GM21381 (cell line): ENCODE data around the gene PROP1.
"Not testable (repeated sequence)": the region's sequence is repeated elsewhere in the genome, so short reads cannot be mapped to it uniquely, and the experiment has no call there.

ENCODE experiments used
- ATAC-seq: cut with Tn5 transposase; IDR thresholded peaks from one replicate; pipeline ENCODE4 v1.9.1; 2021; ENCODE audit warnings: mild to moderate bottlenecking, moderate library complexity; ENCODE audit not compliant: unreplicated experiment

PROP1 gene

DNA sequence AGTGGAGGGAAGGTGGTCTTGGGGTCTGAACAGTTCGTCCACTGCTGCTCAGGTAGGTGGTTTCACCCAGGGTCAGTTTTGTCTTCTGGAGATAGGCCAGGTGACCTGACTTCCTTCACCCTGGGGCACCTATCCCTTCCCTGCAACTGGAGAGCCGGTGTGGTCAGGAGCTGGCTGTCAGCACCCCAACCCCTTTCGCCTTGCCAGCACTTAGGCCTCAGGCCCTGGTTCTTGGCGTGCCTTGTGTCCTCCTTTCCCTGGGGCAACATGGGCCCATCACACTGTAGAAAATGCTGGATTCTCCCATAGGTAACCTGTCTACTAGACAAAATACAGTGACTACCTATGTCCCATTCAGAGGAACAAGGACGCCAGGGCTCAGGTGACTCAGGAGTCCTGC is 13.1 kb downstream of the PROP1 start:
- ATAC-seq = no peak

DNA sequence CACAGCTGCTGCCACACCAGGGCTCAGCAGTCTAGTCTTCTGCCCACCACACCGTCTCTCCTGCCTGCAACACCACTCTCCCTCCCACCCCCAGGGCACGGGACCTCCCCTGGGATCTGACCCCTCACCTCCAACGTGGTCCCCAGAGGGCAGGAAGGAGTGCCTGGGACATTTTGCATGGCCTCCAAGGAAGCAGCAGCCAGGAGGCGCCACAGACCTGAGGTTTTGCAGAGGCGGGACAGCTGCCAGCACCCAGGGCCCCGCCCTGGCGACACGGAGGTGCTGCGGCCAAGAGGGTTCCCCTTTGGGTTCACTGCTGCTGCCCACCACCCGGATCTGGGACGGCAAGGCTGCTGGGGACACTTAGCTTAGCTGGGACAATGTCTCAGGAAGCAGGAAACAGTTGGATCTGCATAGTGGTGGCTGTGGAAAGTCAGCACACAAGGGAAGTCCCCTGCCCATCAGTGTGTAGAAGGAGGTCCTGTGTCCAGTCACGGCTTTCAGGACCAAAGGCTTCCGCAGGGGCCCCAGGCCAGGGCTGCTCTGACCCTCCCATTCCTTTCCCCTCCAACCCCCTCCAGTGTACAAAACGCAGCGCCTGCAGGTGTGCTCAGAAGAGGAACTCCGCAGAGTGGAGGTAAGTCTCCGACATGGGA is 13.8 kb downstream of the PROP1 start:
- no peak for ATAC-seq

DNA sequence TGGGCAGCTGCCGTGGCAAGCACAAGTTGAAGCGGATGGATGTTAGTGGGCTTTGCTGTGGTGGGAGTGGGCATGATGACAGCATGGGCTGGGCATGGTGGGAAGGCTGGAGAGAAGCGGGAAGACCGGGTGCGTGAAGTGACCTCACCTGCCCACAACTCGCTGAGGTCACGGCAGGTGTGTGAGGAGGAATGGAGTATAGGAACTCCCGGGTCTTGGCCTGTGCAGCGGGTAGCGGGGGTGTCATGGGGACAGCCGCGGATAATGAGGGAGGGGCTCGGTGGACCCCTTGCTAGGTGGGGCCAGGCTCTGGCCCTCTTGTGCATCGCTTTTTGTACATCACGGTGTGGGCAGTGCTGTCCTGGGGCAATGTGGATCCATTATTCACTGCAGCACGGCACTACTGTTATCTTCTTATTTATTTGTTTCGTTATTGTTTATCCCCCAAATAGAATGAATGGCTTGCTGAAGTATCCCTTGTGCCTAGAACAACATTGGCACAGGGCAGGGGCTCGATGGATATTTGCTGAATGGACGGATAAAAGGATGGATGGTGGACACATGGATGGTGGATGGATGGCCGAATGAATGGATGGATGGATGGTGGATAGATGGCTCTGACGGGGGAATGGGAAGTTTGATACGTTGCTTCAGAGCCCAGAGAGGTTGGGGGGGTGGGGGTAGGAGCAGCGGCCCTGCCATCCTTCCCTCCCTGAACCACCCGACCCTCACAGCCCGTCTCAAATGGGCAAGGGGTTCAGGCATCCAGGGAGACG is 14.6 kb downstream of the PROP1 start:
- ATAC-seq = no peak

DNA sequence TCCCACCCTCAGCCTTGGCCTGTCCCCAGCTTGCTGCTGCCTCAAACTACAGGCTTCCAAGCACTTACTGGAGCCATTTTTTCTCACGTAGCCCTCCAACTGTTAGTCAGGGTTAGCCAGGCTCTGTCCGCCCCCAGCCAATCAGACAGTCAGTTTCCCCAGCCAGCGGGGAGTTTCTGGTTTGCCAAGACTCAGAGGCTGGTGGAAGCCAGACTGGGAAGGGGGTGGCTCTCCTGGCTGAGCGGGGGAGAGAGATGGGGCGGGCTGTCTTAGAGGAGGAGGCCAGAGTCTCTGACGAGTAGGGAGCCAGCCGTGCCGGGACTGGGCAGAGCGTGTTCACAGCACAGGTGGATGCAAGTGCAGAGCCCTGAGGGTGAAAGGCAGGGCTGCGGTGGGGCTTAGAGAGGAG is 15.3 kb downstream of the PROP1 start:
- ATAC-seq = no peak

DNA sequence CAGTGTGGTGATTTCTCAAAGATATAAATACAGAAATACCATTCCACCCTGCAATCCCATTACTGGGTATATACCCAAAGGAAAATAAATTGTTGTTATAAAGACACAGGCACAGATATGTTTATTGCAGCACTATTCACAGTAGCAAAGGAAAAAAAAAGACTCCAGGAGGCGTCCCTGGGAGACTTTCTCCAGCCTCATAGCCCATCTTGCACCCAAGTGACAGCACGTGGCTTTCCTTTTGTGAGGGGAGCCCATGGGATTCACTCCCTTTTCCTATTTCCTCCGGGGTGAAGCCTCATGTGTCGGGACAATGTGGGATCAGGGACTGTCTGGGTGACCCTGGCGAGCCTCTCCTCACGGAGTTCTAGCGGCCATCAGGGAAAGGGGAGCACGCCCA is 18.4 kb downstream of the PROP1 start:
- not testable (repeated sequence) for ATAC-seq

DNA sequence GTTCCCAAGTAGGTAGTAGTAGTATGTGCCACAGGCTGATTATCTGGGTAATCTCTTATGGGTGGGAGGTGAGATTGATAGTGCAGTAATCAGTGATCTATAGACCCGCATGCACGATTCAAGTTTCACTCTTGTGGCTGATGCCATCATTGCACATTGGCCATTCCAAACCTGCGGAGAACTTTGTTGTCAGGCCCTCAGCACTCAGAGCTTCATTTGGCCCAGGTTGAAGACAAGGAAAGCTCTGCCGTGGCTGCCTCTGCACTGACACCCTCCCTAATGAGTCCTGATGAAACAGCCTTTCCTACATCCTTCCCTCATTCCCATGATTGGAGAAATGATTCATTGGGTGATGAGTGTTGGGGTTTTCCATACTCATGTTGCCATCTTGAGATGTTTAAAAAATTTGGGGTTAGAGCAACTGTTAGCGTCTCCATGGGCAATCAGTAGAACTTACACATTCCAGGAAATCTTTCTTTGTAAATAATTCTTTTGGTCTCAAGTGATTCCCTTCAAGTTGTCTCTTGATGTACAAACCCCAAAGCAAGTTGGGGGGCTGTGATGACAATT is 22.9 kb downstream of the PROP1 start:
- ATAC-seq = no peak

DNA sequence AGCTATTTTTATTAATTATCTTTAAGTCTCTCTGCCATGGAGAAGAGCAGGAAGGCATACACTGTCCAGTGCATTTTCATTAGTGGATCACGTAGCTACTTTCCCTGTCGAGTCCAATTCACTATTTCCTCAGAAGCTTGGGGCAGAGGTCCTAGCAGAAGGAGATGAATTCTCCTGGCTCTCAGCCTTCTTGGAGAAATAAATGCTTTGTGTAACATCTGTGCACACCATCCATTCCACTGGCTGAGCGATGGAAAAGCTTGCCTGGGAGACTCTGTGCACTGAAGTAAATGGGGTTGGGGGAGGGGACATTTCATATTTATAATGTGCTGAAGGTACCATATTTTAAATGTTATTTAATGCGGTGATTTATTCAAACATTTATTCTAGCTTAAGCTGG is 23.4 kb downstream of the PROP1 start:
- ATAC-seq = no peak

DNA sequence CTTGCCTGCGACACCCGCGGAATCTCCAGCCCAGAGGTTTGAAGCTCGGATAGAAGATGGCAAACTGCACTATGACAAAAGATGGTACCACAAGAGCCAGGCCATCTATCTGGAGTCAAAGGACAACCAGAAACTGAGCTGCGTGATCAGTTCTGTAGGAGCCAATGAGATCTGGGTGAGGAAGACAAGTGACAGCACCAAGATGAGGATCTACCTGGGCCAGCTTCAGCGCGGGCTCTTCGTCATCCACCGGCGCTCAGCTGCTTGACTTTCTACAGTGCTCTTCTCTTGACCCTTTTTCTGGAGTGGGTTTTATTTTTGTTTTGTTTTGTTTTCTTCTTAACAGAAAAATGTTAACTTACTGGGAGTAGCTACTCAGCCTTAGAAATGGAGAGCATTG is 24.0 kb downstream of the PROP1 start:
- ATAC-seq = not testable (repeated sequence)

DNA sequence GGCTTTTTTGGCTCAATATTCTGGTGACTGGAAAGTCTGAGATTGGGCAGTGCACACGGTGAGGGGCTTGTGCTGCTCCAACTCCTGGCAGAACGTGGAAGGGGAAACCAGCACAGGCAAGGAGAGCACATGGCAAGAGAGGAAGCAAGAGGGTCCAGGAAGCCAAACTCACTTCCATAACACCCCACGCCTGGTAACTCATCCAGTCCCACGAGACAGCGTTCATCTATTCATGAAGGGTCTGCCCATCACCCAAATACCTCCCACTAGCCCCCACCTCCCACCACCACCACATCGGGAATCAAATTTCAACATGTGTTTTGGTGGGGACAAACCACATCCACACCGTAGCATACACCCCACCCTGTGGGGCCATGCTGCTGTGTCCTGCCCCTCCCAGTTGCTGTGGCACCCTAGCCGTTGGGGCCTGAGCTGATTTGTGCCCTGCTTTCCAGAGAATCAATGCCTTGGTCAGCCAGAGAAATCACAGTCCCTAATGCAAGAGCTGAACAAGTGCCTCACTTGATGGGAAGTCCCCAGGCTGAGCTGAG is 27.3 kb downstream of the PROP1 start:
- no peak for ATAC-seq

DNA sequence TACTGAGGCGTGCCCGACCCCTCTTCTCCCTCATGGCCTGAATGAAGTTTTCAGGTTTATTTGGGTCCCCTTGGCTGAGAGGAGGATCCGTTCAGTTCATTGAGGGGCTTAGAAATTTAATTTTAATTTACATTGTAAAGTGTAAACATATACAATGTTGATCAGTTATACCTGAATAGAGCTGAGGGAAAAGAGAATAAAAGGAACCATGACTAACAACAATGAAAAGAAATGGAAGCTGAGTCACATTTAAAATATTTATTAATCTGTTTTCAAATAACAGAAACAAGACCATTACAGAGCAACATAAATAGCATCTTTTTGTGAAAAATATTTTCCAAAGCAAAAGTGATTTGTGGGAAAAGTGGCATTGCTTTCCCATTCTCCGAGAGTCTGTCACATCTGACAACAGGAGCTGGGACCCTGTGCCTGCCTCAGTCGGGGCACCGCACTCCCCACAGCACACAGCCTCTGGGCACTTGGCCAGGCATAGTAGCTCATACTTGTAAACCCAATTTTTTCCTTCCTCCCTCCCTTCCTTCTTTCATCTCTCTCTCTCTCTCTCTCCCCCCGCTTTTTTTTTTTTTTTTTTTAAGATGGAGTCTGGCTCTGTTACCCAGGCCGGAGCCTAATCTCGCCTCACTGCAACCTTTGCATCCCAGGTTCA is 28.7 kb downstream of the PROP1 start:
- ATAC-seq = no peak

DNA sequence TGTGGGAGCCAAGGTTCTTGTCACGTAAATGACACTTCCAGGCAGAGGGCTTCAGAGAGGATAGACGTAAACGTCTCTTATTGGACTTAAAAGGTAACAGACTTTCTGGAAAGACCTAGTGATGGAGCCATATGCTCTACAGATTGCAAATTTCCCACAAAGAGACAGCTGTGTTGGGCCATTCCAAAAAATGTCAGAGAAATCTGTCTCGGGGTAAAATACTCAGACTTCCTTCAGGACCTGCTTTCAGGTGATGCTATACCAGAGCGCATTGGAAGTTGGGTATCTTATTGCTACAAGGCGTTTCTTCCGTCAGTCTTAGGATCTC is 29.2 kb downstream of the PROP1 start:
- no peak for ATAC-seq

DNA sequence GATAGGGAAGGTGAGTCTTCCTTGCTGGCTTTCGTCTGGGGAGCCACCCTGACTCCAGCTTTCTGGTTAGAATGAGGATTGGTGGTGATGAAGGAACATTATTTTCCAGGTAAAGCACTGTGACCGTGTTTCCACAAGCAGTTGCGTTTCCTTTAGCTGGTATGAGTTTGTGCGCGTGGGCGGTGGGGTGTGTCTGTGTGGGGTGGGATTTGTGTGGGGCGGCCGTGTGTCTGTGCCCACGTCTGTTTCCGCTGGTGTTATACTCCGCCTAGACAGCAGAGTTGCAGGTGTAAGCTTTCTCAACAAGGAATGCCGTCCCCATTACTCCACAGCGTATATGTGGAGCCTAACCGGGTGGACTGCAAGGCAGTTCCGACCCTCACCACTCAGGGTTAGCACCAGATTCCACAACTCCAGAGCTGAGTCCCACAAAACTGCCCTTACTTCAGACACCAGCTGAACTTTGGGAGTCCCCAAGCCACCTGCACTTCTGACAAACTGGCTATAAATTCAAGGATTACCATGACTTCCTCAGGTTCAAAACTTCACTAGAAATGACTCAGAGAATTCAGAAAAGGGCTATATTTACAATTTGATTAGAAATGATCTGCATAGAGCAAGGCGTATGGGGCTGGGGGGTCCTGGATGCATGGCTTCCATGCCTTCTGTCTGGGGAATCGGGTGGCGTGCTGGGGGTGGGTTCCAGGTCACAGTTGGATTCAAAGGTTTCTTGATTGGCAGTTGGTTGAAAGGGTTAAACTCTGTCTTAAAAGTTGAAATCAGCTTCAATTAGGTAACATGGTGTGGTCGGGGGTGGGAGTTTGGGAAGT is 29.8 kb downstream of the PROP1 start:
- no peak for ATAC-seq

DNA sequence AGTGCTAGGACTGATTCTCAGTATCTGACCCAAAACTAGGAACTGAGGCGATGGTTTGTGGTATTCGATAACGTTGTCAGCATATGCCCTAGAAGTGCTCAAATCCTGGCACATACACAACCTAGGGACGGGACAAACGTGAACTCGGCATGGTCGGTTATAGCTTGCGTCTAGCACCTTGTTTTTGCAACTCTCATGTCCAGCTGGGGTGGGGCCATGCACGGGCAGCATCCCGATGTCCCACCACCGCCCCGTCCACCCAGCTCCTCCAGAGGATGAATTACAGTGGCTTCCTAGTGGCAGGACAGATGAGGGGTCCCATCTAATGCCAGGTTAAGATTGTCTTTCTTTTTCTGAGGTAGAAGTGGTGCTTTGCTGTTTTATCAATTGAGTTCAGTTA is 31.6 kb downstream of the PROP1 start:
- ATAC-seq = no peak

DNA sequence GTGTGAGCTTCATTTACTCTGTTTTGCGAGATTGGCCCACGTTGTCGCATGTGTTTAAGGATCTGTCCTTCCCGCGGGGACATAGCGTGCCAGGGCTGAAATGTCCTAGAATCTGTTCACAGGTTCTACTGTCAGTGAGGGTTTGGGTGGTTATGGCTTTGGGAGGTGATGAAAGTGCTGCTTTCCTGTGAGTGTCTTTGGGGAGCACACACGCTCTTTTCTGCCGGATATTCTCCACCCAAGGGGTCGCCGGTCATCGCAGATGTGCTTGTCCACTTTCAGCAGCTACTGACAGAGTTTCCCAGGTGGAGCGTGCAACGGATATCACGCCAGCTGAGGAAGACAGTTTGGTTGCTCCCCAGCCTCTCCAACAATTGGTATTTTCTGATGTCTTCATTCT is 32.1 kb downstream of the PROP1 start:
- no peak for ATAC-seq

DNA sequence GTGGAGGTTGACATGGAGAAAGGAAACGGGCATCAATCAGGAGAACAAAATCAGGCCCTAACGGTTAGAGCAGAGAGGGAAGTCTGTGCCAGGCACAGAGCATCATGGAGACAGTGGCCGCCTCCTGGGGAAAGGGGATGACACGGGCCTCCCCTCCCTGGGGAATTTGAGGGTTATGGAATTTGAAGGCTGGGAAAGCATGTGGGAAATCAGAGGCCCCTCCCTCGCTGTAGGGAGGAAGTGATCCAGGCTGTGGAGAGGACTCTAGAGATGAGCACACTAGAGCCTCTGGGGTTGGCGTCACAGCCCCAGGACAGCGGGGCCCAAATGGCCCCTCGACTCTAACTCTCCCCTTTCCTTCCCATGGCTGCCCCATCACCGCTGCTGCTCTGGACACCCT is 36.7 kb downstream of the PROP1 start:
- ATAC-seq = no peak

DNA sequence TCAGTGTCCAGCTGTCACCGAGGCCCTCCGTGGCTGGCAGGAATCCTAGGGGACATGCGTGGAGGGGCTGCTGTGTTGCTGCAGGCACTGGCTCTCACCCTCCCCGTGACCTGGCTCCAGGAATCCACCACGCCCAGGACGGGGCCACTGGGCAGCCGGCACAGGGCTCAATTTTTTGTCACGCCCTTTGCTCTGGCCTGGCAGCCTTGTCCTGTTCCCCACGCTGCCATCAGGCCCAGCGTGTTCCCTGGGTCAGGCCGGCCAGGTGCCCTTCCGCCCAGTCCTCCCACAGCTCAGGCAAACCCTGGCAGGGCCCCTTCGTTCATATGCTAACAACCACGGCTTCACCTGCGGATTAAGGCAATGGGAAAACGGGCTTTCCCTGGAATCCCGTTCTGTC is 37.3 kb downstream of the PROP1 start:
- no peak for ATAC-seq

DNA sequence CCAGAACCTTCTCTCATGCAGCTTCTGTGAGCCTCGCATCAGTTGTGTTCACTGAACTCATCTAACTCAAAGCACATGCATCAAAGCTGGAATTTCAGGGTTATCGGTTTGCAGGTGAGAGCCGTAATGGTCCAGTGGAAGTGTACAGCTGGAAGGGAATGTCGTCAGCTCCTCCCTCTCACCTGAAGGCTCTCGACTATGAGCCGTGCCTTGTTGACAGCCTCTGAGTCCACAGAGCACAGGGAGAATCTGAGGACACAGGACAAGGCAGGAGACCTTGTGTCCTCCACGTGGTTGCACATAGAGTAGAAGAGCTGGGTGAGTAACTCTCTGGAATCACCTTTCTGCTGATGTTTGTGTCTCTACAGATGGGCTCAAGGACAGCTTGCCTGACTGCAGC is 38.8 kb downstream of the PROP1 start:
- no peak for ATAC-seq

DNA sequence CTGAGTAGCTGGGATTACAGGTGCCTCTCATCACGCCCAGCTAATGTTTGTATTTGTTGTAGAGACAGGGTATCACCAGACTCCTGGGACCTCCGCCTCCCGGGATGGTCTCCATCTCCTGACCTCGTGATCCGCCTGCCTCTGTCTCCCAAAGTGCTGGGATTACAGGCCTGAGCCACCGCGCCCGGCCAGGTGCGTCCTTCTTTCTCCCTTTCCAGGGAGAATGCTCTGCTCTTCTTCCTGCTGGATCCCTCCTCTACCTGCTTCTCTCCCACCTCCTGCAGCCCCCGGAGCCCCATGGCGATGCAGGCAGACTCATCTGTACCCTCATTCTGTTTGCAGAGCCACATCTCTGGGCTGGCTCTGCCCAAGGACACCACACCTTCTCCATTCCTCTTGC is 42.9 kb downstream of the PROP1 start:
- ATAC-seq = not testable (repeated sequence)

DNA sequence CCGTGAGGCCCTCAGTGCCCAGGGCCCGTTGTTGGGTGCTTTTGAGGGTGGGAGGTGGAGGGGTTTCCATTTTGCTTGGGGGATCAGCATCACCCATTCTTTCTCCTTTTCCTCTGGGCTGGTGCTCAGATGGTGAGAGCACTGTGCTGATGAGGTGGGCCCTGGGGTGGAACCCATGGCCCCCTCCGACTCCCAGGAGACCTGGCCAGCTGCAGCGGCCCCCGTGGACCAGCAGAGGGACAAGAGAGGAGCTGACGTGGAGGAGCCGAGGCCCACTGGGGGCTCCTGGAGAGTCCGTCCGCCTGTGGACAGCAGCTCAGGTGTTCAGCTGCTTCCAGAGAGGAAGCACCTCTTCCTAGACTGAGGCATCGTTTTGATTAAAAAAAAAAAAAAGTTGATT is 46.4 kb downstream of the PROP1 start:
- not testable (repeated sequence) for ATAC-seq

DNA sequence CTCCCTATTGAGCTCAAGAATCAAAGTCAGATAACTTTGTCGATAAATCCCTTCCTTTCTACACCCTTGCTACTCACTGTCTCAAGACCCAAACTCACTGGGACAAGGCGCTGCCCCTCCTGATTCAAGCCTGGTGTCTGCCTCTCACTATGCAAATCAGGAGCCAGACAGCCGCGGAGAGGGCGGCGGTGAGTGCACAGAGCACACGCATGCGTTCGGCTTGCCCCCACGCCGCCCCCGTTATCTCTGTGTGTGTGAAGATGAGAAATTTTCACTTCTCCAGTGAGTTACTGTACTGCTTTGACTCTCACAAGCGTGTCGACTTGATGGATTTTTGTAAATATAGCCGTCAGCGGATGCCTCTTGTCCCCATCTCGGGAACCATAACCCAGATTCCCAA is 47.0 kb downstream of the PROP1 start:
- not testable (repeated sequence) for ATAC-seq

DNA sequence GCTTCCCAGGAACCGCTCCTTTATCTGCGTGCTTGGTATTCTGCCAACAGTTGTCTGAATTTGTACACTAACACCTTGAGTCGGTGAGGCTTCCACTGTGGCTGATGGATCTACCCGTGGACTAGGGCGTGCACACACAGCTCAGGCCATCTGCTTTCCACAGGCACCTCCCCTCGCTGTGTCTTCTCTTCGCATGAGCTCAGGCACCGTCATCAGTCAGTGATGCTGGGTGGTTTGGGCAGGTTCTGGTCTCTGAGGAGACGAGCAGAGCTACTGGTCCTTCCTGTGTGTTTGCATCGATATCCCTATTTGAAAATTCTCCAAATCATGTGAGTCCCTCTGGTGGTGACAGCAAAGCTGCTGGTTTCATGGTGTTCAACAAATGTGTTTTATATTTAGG is 48.1 kb downstream of the PROP1 start:
- not testable (repeated sequence) for ATAC-seq
